ELR (cell line): ENCODE data around the gene ABHD12.
"Not testable (repeated sequence)": the region's sequence is repeated elsewhere in the genome, so short reads cannot be mapped to it uniquely, and the experiment has no call there.

Experiments
- DNase-seq: peaks from one replicate; pipeline ENCODE4 v3.0.0-alpha.2; 2015; ENCODE audit warnings: low read depth

The ABHD12 gene

GRCh38 chr20:25353747-25354705, 36.6 kb downstream of the ABHD12 start:
- DNase-seq, result no peak

DNA sequence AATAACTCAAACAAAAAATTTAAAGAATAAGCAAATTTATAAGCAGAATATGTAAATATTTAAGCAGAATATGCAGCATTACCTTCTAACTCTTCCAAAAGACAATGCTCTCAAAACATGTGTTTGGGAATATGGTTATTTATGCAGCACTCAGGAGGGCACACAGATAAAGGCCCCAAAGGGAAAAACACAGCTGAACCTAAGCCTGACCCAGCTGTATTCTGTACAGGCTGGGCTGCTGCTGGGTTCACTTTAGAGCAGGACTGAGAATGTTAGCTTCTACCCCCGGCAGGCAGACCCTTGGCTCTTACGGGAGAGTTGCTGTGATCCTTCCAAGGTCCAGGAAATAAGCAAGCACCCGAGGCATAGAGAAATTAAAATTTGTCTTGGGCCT, 37.3 kb downstream of the ABHD12 start:
- DNase-seq, result no peak

- no peak for DNase-seq
Observed at GRCh38 chr20:25352746-25353145, 37.9 kb downstream of the ABHD12 start.

GRCh38 chr20:25351024-25351360, 39.6 kb downstream of the ABHD12 start:
- no peak for DNase-seq

DNA sequence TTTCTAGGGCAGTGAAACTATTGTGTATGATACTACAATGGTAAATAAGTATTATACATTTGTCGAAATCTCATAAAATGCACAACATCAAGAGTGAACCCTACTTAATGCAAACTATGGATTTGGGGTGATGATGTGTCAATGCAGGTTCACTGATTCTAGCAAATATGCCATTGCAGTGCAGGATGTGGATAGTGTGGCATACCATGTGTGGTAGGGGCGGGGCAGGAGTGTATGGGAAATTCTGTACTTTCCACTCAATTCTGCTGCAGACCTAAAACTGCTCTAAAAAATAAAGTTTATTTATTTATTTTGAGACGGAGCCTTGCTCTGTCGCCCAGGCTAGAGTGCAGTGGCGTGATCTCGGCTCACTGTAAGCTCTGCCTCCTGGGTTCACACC, 44.3 kb downstream of the ABHD12 start:
- DNase-seq, result no peak

- no peak for DNase-seq
Observed at GRCh38 chr20:25345721-25346120, 44.9 kb downstream of the ABHD12 start.

DNA sequence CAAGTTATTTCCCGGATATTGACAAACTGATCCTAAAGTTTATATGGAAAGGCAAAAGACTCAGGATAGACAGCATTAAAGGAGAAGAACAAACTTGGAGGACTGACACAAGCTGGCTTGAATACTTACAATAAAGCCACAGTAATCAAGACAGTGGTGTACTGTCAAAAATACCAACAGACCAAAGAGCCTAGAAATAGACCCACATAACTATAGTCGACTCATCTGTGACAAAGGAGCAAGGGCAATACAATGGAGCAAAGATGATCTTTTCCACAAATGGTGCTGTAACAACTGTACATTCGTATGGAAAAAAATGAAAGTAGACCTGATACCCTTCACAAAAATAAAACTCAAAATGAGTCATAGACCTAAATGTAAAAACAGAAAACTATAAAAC, 46.0 kb downstream of the ABHD12 start:
- no peak for DNase-seq

DNA sequence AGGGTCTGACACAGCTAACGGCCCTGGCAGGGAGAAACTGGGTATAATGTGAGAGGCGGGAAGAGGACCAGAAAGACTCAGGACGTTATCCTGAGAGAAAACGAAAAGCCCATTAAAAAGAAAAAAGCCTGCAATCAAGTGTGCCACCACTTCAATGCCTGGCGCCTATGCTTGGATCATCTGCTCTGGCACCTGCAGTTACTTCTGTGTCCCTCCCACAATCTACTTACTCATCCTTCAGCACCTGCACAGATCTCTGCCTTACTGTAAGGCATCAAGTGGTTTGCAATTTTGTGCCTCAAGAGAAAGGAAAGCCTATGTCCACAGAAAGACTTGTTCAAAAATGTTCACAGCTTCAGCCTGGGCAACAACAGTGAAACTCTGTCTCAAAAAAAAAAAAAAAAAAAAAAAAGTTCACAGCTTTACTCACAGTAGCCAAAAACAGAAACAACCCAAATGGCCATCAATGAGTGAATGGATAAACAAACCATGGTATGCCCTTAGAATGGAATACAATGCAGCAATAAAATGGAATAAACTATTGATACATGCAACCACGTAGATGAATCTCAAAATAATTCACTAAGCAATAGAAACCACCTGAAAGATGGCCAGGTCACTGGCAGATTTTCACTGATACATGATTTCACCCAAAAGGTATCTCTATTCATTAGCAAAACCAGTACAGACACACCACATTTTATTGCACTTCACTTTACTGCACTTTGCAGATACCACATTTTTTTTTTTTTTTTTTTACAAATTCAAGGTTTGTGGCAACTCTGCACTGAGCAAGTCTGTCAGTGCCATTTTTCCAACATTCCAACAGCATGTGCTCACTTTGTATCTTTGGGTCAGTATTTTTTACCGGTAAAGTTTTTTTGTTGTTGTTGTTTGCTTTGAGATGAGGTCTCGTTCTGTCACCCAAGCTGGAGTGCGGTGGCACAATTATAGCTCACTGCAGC, 48.6 kb downstream of the ABHD12 start:
- peak; percentile 24 for DNase-seq

DNA sequence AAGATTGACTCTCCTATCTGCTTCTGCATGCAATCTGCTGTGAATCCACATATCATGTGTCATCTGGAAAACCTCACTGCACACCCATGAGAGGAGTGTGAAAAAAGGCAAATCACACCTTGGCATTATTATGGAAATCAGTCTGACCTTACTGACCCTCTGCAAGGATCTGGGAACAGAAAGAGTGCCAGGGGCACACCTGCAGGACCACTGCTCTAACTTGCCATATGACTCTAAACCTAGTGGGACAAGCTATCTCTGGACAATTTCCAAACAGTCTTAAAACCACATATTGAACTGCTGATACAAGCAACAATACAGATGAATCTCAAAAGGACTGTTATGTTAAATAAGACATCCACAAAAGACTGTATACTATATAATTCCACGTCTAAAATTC, 50.3 kb downstream of the ABHD12 start:
- DNase-seq, result no peak

DNA sequence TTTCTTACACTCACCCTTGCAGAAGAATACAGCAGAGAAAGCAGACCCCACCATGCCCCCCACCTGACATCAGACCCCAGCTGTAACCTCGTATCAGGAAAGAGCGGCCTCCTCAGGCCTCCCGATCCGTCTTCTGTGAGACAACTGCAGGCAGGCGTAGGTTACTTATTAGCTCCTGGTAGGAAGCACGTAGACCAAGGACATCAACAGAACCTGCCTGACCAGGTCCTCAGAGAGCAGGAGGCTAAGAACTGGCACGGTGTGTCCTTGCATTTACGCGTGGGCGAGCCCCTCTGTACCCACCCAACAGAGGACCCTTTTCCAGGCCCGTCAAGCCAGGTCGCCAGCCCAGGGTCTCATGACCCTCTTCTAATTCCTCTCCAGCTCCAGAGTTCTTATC, 51.0 kb downstream of the ABHD12 start:
- DNase-seq, result no peak

DNA sequence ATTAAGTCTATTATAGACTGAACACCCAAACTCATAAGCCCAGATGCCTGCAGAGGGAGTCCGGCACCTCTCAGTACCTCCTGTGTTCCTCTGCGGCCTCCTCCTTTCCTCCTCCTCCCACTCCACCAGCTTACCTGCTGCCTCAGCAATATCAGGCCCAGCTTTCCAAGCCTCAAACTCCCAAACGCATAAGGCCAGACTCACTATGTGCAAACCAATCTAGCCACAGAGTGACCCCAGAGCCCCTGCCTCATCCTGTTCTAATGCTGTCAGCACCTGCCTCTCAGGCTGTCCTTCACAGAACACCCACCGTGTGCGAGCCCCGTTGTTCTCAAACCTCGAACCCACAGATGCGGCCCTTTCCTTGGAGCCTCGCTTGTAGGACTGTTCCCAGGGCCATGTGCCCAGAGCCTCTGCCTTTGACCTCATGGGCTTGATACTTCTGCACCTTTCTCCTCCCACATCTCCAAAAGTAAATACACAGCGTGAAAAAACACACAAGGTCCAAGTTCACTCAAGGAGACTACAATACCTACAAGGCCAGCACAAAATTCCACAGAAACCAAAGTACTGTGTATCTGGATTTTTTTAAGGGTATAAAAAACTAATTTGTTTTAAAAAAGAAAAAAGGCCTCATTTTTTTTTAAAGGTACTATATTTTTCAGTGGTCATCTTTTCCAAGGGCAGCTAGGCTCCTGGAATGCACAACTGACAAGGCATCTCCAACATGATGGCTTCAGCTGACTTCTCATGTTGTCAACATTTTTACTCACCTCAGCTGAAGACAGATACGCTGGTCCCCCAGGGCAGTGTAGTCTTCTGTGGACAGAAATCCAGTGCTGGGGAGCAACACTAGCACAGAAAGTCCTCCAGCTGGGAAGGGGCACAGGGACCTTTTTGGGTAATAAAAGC, 52.3 kb downstream of the ABHD12 start:
- DNase-seq, result no peak

- DNase-seq, result peak; percentile 17
Observed at GRCh38 chr20:25336561-25337422, 53.8 kb downstream of the ABHD12 start.

GRCh38 chr20:25334972-25335371, 55.7 kb downstream of the ABHD12 start:
- not testable (repeated sequence) for DNase-seq

DNA sequence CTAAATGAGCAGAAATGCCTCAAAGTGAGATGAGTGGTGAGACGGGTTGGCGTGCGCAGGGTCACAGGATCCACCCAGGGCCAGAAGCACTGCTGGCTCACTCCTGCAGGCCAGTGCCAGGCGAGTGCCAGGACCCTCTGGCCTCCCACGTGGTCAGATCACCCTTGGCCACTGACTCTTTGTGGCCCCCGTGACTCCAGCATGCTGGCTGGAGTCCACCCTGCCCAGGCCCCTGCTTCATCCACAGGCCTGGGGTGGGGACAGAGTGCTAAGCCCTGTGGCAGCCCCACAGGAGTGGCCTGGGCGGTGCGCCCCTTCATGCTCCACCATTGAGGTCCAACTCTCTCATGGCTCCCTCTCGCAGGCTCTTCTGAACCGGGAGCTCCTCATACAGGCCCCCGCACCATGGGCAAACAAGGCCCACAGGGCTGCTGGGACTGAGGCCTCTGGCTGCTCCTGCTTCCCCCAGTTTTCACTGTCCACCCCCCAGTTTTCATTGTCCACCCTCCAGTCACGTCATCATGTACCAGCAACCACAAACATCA, 61.6 kb downstream of the ABHD12 start:
- no peak for DNase-seq

- DNase-seq, result no peak
Observed at GRCh38 chr20:25327521-25328235, 63.0 kb downstream of the ABHD12 start.

GRCh38 chr20:25325997-25326396, 64.6 kb downstream of the ABHD12 start:
- no peak for DNase-seq

GRCh38 chr20:25325073-25325472, 65.6 kb downstream of the ABHD12 start:
- no peak for DNase-seq

GRCh38 chr20:25324412-25324811, 66.2 kb downstream of the ABHD12 start:
- DNase-seq, result no peak

- DNase-seq, result no peak
Observed at GRCh38 chr20:25323496-25324246, 67.0 kb downstream of the ABHD12 start.
